Measurements from ENCODE around the gene ACP7.

ACP7 gene

GRCh38 chr19:39052243-39052746 is 31.9 kb upstream of the ACP7 start:
- peak; percentile 53 for DNase-seq

GRCh38 chr19:39052846-39053245 is 31.3 kb upstream of the ACP7 start:
- H3K79me2 ChIP-seq (ENCODE audit: insufficient read depth, low read length): no peaks in the 10 kb centered on the region
- H3K9ac ChIP-seq (ENCODE audit: low read depth, low read length): no peak overlapping the region
- H3K4me2 ChIP-seq (ENCODE audit: insufficient read depth, low read length): no peak overlapping the region
- H3K4me1 ChIP-seq (ENCODE audit: insufficient read depth, low read length): no peaks in the 10 kb centered on the region
- DNase-seq (no peak), ATAC-seq (ENCODE audit: insufficient read depth, low read depth) (no peak)
- no peak overlapping the region for H3K4me3 ChIP-seq (ENCODE audit: low read depth in 1 of 2, low read length in 2 of 2)
- H2AFZ ChIP-seq (ENCODE audit: low read depth, low read length): no peak overlapping the region
- no peak overlapping the region for H3K27ac ChIP-seq (ENCODE audit: low read length)
- no peaks in the 10 kb centered on the region for H3K9me3 ChIP-seq (ENCODE audit: insufficient read depth, low read length, severe bottlenecking)
- H3K27me3 ChIP-seq (ENCODE audit: insufficient read depth, low read length, poor library complexity): no peaks in the 10 kb centered on the region
- H3K36me3 ChIP-seq (ENCODE audit: insufficient read depth, low read length): no peaks in the 10 kb centered on the region
- TF ChIP-seq CTCF (IDR thresholded peaks at IDR 0.05; ENCODE audit: borderline replicate concordance, extremely low read depth, low read length, poor library complexity, severe bottlenecking): no peak
- TF ChIP-seq EZH2 (IDR thresholded peaks at IDR 0.05; ENCODE audit: borderline replicate concordance, low read depth, low read length, severe bottlenecking): no peak
- H4K20me1 ChIP-seq (ENCODE audit: insufficient read depth, low read length): no peaks in the 10 kb centered on the region; the same call in 1 of the 2 replicates

More at GRCh38 chr19:39052243-39052746, 31.9 kb upstream of the ACP7 start:
- no peak overlapping the region for H2AFZ ChIP-seq (ENCODE audit: low read depth, low read length)
- H3K36me3 ChIP-seq (ENCODE audit: insufficient read depth, low read length): no peaks in the 10 kb centered on the region
- TF ChIP-seq EZH2 (IDR thresholded peaks at IDR 0.05; ENCODE audit: borderline replicate concordance, low read depth, low read length, severe bottlenecking) (no peak), CTCF (IDR thresholded peaks at IDR 0.05; ENCODE audit: borderline replicate concordance, extremely low read depth, low read length, poor library complexity, severe bottlenecking) (peak; percentile 83)
- H3K27ac ChIP-seq (ENCODE audit: low read length): no peak overlapping the region
- H3K4me2 ChIP-seq (ENCODE audit: insufficient read depth, low read length): no peak overlapping the region
- no peaks in the 10 kb centered on the region for H3K79me2 ChIP-seq (ENCODE audit: insufficient read depth, low read length)
- no peaks in the 10 kb centered on the region for H3K4me1 ChIP-seq (ENCODE audit: insufficient read depth, low read length)
- no peaks in the 10 kb centered on the region for H3K27me3 ChIP-seq (ENCODE audit: insufficient read depth, low read length, poor library complexity)
- peak; percentile 71; the same call in 2 of the 3 replicates for ATAC-seq (ENCODE audit: insufficient read depth, low read depth)
- no peak overlapping the region for H3K9ac ChIP-seq (ENCODE audit: low read depth, low read length)
- H4K20me1 ChIP-seq (ENCODE audit: insufficient read depth, low read length): no peaks in the 10 kb centered on the region; the same call in 1 of the 2 replicates
- no peak overlapping the region for H3K4me3 ChIP-seq (ENCODE audit: low read depth in 1 of 2, low read length in 2 of 2)
- H3K9me3 ChIP-seq (ENCODE audit: insufficient read depth, low read length, severe bottlenecking): no peaks in the 10 kb centered on the region

- Histone ChIP-seq H3K9me3 (ENCODE audit: insufficient read depth, low read length, severe bottlenecking) (no peaks in the 10 kb centered on the region), H3K4me3 (ENCODE audit: low read depth in 1 of 2, low read length in 2 of 2) (no peak overlapping the region)
Observed at GRCh38 chr19:39053276-39054090, 30.7 kb upstream of the ACP7 start.

More at GRCh38 chr19:39053276-39054090, 30.7 kb upstream of the ACP7 start:
- Histone ChIP-seq H3K4me1 (ENCODE audit: insufficient read depth, low read length) (no peaks in the 10 kb centered on the region), H3K79me2 (ENCODE audit: insufficient read depth, low read length) (no peaks in the 10 kb centered on the region), H3K9ac (ENCODE audit: low read depth, low read length) (no peak overlapping the region), H3K4me2 (ENCODE audit: insufficient read depth, low read length) (no peak overlapping the region), H3K36me3 (ENCODE audit: insufficient read depth, low read length) (no peaks in the 10 kb centered on the region), H3K27ac (ENCODE audit: low read length) (no peak overlapping the region), H3K27me3 (ENCODE audit: insufficient read depth, low read length, poor library complexity) (no peaks in the 10 kb centered on the region), H2AFZ (ENCODE audit: low read depth, low read length) (no peak overlapping the region), H4K20me1 (ENCODE audit: insufficient read depth, low read length) (no peaks in the 10 kb centered on the region; the same call in 1 of the 2 replicates)
- DNase-seq (no peak), ATAC-seq (ENCODE audit: insufficient read depth, low read depth) (no peak)
- TF ChIP-seq EZH2 (IDR thresholded peaks at IDR 0.05; ENCODE audit: borderline replicate concordance, low read depth, low read length, severe bottlenecking): no peak
- no peak for TF ChIP-seq CTCF (IDR thresholded peaks at IDR 0.05; ENCODE audit: borderline replicate concordance, extremely low read depth, low read length, poor library complexity, severe bottlenecking)
